ENCODE data around the gene SLC47A2.

The SLC47A2 gene

DNA sequence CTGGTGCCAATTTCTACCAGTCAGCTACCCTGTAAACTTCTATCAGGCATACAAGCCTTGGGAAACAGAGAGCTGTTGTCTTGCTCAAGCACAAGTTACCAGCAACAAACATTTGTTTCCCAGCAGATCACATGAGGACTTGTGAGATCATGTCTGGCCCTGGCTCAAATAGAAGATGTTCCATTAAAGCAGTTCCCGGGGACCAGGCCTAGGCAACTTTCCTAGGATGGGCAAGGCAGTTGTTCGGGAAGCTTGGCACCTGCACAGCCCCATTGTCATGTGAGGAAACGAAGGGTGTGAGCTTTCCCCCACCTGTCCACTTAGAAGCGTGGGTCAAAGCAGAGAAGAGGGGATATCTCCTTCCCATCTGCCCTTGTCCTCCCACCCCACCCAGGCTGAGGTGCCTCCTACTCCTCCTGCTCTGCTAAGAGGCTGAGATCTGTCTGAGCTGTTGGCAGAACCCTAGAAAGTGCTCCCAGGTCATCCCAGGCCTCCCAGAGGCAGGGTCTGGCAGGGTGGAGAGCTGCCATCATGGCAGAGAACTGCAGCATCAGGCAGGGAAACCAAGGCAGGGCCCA is 11.2 kb upstream of the SLC47A2 start:
- DNase-seq: no peak

DNA sequence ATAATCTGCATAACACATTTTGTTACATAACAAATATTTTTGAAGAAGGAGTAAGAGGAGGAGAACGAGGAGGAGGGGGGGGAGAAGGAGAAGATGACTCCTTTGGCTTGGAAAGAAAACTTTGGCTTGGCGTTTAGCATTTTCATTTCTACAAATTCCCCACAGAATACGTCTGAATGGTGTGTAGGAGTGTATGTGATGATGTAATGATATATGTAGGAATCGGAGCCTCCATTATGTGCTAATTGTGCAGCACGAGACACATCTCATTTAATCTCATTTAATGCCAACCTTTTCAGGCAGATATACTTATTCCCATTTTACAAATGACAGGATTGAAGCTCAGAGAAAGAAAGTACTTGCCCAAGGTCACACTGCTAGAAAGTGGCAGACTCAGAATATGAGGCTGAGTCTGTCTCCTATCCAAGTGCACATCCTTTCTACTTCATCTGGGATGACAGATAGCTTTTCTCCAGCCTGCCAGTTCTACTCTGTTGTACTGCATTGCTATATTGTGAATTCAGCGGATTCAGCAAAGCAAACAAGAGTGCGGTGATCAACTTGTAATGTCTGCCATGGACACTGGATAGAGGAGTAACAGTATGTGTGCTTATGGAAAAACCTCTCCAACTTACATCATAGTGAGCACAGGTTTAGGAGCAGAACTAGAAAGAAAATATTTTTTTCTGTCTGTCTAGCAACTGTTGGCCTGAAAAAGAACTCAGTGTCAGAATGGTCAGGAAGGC is 10.4 kb upstream of the SLC47A2 start:
- DNase-seq: no peak

DNA sequence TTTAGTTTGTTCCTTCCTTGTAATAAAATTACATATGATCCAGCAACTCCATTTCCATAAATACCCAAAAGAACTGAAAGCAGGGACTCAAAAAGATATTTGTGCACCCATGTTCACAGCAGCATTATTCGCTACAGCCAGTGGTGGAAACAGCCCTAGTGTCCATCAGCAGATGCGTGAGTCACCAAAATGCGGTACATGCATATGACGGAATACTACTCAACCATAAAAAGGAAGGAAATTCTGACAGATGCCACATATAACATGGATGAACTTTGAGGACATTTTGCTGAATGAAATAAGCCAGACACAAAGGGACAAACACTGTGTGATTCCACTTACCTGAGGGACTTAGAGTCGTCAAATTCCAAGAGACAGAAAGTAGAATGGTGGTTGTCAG is 9.1 kb upstream of the SLC47A2 start:
- no peak for DNase-seq

DNA sequence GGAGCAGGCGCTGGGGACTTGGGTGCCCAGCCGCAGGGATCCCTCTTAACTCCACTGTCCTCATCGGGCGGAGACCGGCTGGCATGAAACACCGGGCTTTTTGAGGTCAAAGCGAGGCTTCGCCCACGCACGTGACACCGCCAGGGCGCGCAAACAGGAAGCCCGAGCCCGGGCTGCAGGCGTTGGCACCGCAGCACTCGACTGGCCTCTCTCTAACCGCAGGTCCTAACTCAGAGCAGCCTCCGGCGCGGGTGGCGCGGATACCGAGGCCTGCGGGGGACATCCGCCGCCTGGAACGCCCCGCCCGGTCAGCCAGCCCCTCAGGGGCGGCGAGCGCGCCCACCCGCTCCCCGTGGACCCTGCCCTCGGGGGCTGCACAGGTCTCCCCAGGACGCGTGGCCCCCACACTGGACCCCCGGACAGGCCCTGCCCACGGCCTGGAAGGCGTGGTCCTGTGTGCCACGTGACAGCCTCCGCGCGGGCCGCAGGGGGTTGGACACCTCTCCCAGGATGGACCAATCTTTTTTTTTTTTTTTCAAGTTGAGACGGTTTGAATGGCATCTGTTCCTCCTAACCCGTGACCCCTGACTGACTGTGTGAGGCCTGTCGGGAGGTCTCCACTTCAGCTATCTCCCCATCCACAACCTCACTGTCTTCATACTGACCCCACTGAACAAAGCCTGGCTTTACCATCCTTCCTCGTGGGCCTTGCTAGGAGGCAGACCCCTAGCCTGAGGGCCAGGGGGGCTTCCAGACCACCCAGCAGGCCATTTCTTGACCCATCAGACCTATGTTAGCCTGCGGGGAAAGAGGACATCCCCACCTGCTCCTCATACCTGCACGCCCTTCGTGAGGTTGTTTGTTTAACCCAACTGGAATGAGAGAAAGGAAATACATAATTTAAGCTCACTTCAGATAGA is 8.4 kb upstream of the SLC47A2 start:
- peak; percentile 88 for DNase-seq

DNA sequence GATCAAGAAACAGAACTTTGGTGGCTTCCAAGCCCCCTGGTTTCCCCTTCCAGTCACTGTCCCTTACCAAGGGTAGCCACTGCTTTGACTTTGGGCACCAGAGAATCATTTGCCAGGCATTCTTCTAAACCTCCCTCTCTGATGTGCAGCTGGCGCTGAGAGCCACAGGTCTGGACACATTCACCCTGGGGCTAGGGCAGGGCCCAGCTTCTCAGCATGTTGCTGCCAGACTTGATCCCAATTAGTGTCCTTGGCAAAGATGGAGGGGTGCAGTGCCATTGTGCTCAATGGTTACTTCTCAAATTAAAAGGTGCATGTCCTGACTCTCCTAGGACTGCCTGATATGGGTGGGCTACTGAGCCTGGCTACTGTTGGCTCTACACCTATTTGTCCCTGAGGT is 7.6 kb upstream of the SLC47A2 start:
- DNase-seq: no peak

DNA sequence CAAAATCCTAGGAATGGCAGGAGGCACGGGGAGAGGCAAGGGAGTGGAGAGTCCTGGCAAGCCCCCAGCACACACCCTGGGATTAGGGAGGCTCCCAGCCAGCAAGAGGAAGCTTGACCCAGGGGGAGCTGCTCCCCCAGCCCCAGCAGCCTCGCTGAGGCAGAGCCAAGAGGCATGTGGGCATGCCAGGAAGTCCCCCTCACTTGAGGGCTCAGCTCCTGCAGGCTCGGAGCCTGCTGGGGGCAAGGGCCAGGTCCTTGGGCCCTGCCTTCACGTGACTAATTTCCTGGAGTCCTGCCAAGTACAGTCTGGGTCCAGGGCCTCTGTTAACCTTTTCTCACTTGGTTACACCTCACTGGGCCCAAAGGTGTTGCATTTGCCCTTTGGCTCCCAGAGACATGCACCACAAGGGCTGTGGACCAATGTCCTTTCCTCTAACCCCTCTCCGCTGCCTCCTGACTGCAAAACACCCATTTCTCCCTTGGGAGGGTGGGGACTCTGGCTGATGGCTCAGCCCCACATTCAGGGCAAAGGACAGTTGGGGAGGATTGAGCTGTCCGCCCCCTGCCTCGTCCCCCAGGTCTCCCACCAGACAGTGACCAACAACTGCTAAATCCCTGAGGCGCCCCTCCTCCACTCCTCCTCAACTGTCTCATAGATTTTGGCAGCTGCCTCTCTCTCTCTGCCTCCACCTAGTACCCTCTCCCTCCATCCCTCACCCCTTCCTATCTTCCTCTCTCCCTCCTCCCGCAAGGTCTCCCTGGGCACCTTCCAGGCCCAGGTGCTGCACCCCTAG is 4.4 kb upstream of the SLC47A2 start:
- peak; percentile 18 for DNase-seq

DNA sequence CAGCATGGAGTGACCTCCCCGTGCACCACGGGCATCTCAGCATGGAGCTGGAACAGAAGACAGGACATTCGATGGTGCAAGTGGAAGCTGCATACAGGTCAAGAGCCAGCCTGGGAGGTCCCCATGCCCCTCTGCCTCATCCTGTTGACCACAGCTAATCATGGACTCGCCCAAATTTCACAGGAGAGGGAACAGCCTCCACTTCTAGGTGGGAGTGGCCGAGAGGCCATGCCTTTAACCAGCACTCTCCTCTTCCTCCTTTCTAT is 3.8 kb upstream of the SLC47A2 start:
- no peak for DNase-seq

DNA sequence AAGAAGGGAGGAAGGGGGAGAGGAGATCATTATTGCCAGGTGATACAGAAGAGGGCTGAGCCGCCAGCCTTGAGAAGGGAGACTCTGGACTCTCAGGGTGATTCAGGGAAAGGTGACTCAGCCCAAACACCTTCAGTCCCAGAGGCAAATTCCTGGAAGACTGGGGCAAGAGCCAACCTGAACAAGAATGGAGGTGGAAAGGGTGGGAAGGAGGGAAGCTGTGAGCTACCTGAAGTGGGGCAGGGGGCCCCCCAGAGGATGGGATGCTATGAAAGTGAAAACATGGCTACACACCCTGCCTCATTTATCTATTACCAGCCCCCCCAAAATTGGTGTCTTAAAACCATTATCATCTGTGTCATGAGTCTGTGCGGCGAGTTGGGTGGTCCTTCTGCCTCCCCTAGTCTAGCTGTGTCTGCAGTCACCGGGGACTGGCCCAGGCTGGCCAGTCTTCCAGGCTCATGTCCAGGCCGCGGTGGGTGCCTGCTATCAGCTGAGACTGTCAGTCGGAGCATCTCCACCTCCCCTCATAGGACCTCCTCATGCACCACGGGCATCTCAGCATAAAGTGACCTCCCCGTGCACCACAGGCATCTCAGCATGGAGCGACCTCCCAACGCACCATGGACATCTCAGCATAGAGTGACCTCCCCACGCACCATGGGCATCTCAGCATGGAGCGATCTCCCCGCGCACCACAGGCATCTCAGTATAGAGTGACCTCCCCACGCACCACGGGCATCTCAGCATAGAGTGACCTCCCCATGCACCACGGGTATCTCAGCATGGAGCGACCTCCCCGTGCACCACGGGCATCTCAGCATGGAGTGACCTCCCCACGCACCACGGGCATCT is 3.2 kb upstream of the SLC47A2 start:
- no peak for DNase-seq

DNA sequence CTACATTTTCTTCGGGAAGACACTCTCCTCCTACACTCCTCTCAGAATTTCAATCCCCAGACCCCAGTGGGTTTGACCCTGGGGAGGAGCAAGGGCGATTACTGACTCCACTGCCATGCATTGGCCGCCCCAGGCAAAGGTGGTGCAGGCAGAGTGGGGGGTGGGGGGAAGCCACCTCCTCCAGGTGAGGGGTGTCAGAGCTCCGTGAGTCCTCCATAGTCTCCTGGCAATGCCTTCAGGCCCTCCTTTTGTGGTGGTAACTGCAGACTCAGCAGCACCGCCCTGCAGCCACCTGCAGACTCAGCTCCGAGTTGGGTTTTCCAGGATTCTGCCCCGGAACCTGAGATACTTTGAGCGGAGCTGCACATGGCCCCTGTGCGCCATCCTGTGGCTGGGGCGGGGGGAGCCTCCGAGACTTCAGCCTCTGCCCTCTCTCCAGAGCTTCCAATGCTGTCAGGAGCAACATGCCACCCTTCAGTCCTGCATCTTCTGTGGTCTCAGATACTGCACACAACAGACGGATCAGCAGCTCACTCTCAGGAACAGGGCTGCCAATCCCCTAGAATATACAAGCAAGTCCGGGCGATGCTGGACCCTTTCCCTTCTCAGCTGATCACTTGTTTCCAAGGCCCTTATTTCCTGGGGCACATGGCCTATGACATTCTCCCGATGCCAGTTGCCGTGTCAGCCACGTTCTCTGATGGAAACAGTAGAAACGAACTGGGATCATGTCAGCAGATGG is 2.4 kb upstream of the SLC47A2 start:
- no peak for DNase-seq

DNA sequence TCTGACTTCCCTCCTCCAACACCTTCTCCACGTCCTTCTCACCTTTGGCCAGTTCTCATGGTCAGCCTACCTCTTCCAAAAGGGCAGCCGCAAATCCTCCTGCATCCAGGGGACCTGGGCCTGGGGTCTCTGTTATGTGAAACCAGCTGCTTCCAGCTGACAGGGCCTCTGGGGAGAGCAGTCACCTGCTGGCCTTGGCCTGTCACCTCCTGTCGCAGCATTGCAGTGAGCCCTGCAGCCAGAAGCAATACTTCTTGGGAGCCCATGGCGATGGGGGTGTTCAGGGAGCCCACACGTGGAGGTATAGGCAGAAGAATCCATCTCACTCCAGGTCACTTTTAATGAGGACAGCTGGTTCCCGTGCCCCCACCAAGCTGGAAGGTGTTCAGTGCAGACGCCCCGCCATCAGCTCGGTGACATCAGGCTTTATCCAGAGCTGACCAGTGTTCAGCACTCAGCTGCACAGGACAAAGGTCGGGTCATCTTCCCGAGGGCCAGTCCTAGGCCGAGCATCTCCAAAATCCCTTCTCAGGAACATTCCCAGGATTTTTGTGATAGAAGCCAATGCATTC is 1.7 kb upstream of the SLC47A2 start:
- no peak for DNase-seq

DNA sequence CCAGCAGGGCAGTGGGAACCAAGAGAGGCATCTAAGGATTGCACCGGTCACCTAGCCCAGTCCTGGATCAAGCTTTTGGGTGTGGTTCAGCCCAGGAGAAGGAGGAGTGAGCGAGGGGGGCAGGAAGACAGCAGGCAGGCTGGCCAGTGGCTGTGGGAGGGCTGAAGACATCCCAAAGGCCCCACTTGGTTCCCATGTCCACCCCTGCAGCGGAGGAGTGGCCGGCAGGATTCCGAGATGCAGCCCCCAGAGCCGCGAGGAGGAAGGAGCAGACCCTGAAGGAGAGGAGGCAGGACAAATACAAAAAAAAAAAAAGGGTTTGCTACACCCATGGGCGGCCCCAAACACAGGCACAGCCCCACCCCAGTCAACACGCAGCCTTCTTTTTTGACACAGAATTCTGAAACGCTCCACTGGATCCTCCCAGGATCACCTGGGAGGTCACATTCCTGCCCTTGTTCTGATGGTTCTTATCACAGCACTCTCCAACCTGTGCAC is 1.1 kb upstream of the SLC47A2 start:
- no peak for DNase-seq

DNA sequence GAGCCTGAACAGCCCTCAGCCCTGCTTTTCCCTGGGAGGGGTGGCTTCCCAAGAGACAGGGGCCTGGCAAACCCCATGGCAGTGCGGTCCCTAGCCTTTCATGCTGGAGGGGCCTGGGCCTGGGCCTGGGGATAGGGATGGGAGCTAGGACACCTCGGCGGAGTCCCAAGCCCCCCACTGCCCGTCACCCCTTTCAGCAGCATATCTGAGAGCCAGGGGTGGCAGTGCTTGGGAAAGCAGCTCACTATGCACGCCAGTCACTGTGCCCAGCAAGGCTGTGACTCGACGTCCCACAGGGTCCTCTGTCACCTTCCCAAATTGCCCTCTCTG is 612 bp upstream of the SLC47A2 start:
- no peak for DNase-seq

DNA sequence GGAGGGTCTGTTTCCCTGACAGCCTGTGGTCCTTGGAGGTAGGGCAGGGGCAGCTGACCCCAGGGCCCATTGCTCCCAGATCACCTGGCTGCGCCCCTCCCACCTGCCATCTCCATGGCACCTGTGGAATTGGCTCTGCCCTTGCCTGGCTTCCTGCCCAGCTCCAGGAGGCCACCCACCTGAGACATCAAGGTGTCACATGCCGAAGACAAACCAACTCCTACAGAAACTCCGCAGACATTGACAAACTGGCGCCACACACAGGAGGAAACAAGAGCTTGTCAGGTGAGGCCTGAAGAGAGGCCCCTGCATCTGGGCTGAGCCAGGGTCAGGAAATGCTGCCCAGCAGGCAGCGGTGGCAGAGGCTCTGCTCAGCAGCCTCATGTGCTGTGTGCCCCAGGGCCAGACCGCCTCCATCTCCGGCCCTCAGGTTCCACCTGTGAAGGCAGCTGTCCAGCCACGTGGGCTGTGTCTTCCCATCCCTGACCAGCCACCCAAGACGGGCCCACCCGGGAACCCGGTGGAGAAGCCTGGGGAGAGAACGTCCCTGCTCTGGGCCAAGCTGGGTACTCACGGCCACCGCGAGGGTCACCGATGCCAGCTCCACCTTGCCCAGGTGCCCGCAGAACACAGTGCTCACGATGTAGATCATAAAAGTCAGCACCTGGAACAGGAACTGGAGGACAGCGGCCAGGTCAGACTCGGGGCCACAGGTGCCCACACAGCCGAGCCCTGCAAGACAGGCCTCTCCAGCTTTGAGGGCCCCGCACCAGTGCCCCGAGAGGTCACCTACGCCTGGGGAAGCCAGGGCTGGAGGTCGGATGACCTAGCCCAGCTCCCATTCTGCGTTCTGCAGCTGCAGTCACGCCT is 1.6 kb downstream of the SLC47A2 start:
- DNase-seq: no peak

DNA sequence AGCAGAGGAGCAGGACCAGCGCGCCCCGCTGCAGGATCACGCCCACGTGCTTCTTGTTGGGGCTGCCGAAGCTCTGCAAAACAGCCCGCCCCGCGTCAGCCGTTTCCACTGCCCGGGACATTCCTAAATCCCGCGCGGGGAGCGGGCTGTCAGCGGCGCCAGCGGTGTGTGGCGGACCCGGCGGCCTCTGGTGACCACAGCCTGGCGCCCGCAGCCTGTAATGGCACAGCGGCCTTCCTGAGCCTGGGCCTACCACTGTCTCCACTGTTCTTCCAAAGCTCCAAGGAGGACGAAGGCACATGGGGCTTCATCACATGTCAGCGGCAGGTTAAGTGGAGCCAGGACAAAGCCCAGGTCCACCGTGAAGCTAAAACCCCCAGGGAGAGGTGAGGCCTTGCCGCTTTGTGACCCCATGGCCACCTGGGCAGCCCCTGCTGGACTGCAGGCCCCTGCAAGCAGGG is 2.5 kb downstream of the SLC47A2 start:
- no peak for DNase-seq

DNA sequence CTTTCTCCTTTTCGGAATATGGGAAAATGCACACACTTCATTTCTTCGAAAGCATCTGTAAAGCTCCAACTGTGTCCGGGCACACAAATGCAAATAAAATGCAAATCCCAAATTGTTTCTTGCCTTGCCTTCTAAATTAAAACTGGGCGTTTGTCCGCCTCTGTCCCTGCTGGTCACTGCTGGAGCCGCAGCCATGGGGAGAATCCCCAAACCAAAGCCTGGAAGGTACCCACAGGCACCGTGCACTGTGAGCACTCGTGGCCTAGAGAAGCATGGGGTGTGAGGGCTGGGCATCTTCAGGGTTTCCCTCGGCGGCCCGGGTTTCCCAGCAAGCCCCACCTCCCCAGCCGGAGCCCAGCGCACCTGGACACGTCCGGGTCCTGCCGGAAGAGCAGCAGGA is 2.9 kb downstream of the SLC47A2 start:
- no peak for DNase-seq

DNA sequence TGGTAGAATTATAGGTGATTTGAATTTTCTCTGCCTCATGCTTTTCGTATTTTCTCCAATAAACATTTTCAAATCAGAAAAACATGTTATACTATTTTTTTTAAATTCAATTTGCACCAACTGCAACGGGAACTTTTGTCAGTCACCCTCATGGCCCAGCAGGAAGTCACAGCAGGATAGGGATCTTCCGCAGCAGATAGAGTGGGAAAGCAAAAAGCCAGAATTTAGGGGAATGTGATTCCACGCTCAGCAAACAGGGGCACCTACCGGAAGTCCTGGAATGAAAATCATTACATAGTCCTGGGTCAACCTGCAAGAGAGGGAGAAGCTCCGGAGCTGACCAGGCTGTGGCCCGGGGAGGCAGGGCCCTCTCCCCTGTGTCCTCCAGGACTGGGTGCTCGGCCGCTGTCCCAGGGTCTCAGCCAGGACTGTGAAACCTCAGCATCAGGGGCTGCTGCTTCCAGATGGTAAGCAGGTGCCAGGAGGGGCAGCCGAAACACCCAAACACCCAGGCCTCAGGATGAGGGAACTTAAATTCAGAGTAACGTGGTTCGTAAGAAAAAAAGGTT is 3.9 kb downstream of the SLC47A2 start:
- no peak for DNase-seq

DNA sequence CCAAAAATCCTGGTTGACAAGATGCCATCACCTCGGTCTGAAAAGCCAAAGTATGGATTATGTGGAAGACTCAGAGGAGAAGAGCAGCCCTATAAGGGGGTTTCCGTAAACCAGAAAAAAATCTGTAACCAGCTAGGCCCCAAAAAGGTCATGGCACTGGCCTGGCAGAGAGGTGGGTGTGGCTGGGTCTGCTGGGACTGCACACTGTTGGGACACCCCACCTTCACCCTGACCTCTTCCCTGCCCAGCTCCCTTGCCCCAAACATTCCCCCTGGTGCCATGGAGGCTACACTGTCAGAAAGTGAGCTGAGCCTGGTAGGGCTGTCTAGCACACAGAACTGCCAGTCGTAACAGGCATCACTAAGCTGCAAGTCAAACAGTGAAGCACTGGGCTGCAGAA is 6.5 kb downstream of the SLC47A2 start:
- DNase-seq: no peak

DNA sequence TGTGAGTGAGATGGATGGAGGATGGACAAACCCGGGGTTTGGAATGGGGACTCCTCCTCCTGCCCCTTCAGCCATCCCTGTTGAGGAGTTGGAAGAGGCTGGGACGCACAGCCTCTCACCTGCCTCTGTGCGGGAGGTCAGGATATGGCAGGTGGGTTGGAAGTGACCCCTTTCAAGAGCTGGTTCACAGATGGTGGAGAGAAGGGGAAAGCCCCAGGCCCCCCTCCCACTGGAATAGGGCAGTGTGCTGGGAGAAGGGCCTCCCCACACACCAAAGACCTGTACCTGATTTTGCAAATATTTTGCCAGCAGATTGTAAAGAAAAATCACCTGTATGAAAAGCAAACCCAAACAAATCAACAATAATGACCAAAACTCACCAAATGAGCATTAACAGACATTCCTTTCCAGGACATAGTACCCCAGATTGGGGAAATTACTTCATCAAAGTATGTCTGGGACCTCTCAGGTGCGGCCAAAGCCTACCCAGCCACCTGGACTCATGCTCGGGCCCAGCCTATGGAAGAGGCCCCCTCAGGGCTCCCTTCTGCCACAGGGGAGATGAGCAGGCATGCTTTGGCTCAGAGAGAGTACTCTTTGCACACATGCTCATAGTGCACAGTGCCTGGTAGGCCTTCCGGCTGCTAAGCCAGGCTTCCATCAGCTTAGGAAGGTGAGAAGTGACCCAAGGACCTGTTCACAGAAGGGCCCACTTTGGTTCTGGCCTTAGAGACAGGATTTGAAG is 7.8 kb downstream of the SLC47A2 start:
- DNase-seq: no peak

DNA sequence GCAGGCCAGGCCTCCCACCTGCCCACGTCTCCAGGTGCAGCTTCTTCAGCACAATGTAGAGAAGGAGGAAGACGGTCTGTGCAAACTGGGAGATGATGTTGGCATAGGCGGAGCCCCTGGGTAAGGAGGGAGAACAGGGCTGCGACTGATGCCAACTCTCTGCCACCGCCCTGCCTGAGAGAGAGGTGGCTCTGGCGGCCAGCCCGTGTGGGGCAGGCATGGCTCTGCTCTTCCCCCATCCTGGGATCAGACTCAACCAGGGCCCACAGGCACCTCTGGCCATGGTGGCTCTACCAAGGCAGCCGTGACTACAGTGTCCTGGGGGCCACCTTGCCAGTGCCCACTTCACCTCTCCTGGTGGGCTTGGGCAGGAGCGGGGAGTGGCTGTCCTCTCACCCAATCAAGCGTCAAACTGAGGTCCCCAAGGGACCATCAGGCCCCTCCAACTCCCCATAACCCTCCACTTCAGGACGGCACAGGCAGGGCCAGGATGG is 8.6 kb downstream of the SLC47A2 start:
- no peak for DNase-seq
